Upper lobe of left lung (tissue), 6 donors: Measurements from ENCODE around the gene ADK. TPM values are rescaled to one million over a fixed set of nuclear protein-coding genes. Genes with fewer than 3 reads are reported as not detected.
"Not testable (repeated sequence)": the region's sequence is repeated elsewhere in the genome, so short reads cannot be mapped to it uniquely, and the experiment has no call there.

Source experiments
- ATAC-seq, 2 donors: fragments of 200-7000 bp; cut with Tn5 transposase; one replicate each; pipeline ENCODE4 v1.9.1; 2022; ENCODE audit warnings: mild to moderate bottlenecking in 2 of 2, moderate library complexity in 2 of 2; ENCODE audit not compliant: low FRiP score in 2 of 2
- DNase-seq, 2 donors: peaks; one replicate each; pipeline ENCODE4 v3.0.0-alpha.2; 2019 to 2020
- H3K27ac ChIP-seq, 4 donors: fragments of 200-600 bp; sonication (generic); one replicate each; pipeline ENCODE4 v1.5.1; 2016 to 2019
- H3K27me3 ChIP-seq, 4 donors: fragments of 200-600 bp; sonication (generic); one replicate each; pipeline ENCODE4 v1.5.1; 2017 to 2019
- H3K36me3 ChIP-seq, 4 donors: fragments of 200-600 bp; sonication (generic); one replicate each; pipeline ENCODE4 v1.5.1; 2016 to 2019
- H3K4me1 ChIP-seq, 4 donors: fragments of 200-600 bp; sonication (generic); one replicate each; pipeline ENCODE4 v1.5.1; 2018 to 2019
- H3K4me3 ChIP-seq, 4 donors: fragments of 200-600 bp; sonication (generic); one replicate each; pipeline ENCODE4 v1.5.1; 2017 to 2019; ENCODE audit warnings: mild to moderate bottlenecking in 2 of 4, moderate library complexity in 1 of 4
- H3K9me3 ChIP-seq, 4 donors: fragments of 200-600 bp; sonication (generic); one replicate each; pipeline ENCODE4 v1.5.1; 2018 to 2019
- CTCF ChIP-seq, 6 experiments: fragments of 450-650 bp in 4 of 6; fragments of 200-600 bp in 2 of 6; sonication (generic) in 2 of 6; IDR thresholded peaks; one replicate each; pipeline ENCODE4 v1.5.1; 2016 to 2019; ENCODE audit warnings: antibody characterized with exemption in 6 of 6
- EP300 ChIP-seq, 4 donors: sonication (generic); formaldehyde crosslinking; IDR thresholded peaks; one replicate each; pipeline ENCODE4 v1.5.1; 2017; ENCODE audit warnings: antibody characterized with exemption in 4 of 4, control low read depth in 2 of 4
- POLR2A ChIP-seq, 4 donors: fragments of 450-650 bp; IDR thresholded peaks; one replicate each; pipeline ENCODE4 v1.5.1; 2016 to 2017; ENCODE audit warnings: antibody characterized with exemption in 4 of 4, mild to moderate bottlenecking in 2 of 4
- POLR2AphosphoS5 ChIP-seq, 2 donors: sonication (generic); formaldehyde crosslinking; IDR thresholded peaks; one replicate each; pipeline ENCODE4 v1.5.1; 2017; ENCODE audit warnings: antibody characterized with exemption in 2 of 2
- WGBS, 2 donors: methylation state at CpG; one replicate each; pipeline ENCODE4 v1.1.5; 2017 to 2018; 5-methylcytosine and 5-hydroxymethylcytosine counted together
- total RNA-seq, 6 donors: library from RNA; depleted of rRNA in 4 of 6; stranded (reverse); fragments of >200 nt in 4 of 6; gene quantifications; one replicate each; pipeline versions ENCODE4 v1.1.0 to v1.2.1, GENCODE V29; 2016 to 2021
- donor health status: DM: no; HTN: no; CAD: no; lungs with moderate emphysema.
- donor health status: DM: no; HTN: yes; CAD: no; lungs with severe emphysema.

The ADK gene
- total RNA-seq, 6 donors from 2014 or later, result 27.9 to 123 (median 48.1) TPM

- no peak for ATAC-seq
- H3K36me3 ChIP-seq, result peaks cover 0 to 4% (median 0%) of the 10 kb centered on the region in 4 donors
- DNase-seq, result no peak
- no peaks in the 10 kb centered on the region for H3K4me1 ChIP-seq
- peaks cover 0 to 4% (median 0%) of the 10 kb centered on the region in 4 donors for H3K9me3 ChIP-seq
- WGBS, 2 donors, result 96 to 100% methylated on average over 1 of the region's 1 CpG
- no peak overlapping the region for H3K4me3 ChIP-seq
- TF ChIP-seq POLR2A (IDR thresholded peaks at IDR 0.05), result no peak
- TF ChIP-seq CTCF (IDR thresholded peaks at IDR 0.05), result no peak
- no peak for TF ChIP-seq EP300 (IDR thresholded peaks at IDR 0.05)
- TF ChIP-seq POLR2AphosphoS5 (IDR thresholded peaks at IDR 0.05), result no peak
- no peak overlapping the region for H3K27ac ChIP-seq
- H3K27me3 ChIP-seq, result no peaks in the 10 kb centered on the region
These were observed 302.1 kb downstream of the ADK start for GRCh38 chr10:74453169-74453568.

DNA sequence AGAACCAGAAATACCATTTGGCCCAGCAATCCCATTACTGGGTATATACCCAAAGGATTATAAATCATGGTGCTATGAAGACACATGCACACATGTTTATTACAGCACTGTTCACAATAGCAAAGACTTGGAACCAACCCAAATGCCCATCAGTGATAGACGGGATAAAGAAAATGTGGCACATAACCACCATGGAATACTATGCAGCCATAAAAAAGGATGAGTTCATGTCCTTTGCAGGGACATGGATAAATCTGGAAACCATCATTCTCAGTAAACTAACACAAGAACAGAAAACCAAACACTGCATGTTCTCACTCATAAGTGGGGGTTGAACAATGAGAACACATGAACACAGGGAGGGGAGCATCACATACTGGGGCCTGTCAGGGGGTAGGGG lies 306.5 kb downstream of the ADK start:
- not testable (repeated sequence) for DNase-seq, ATAC-seq, H3K36me3 ChIP-seq, H3K9me3 ChIP-seq, H3K27ac ChIP-seq, H3K4me3 ChIP-seq, H3K4me1 ChIP-seq, H3K27me3 ChIP-seq
- 93 to 96% methylated on average over 1 of the region's 1 CpG for WGBS, 2 donors

GRCh38 chr10:74460812-74461211 lies 309.8 kb downstream of the ADK start:
- ATAC-seq, result no peak
- H3K9me3 ChIP-seq, result peaks cover 0 to 4% (median 0%) of the 10 kb centered on the region in 4 donors
- peaks cover 0 to 5% (median 0%) of the 10 kb centered on the region in 4 donors for H3K4me1 ChIP-seq
- H3K27me3 ChIP-seq, result no peaks in the 10 kb centered on the region
- no peak for DNase-seq
- no peak for TF ChIP-seq EP300 (IDR thresholded peaks at IDR 0.05)
- TF ChIP-seq CTCF (IDR thresholded peaks at IDR 0.05), result no peak
- no peak for TF ChIP-seq POLR2AphosphoS5 (IDR thresholded peaks at IDR 0.05)
- TF ChIP-seq POLR2A (IDR thresholded peaks at IDR 0.05), result no peak
- no peaks in the 10 kb centered on the region for H3K36me3 ChIP-seq
- H3K27ac ChIP-seq, result no peak overlapping the region
- WGBS, 2 donors, result 49 to 61% methylated on average over 1 of the region's 1 CpG
- no peak overlapping the region for H3K4me3 ChIP-seq

DNA sequence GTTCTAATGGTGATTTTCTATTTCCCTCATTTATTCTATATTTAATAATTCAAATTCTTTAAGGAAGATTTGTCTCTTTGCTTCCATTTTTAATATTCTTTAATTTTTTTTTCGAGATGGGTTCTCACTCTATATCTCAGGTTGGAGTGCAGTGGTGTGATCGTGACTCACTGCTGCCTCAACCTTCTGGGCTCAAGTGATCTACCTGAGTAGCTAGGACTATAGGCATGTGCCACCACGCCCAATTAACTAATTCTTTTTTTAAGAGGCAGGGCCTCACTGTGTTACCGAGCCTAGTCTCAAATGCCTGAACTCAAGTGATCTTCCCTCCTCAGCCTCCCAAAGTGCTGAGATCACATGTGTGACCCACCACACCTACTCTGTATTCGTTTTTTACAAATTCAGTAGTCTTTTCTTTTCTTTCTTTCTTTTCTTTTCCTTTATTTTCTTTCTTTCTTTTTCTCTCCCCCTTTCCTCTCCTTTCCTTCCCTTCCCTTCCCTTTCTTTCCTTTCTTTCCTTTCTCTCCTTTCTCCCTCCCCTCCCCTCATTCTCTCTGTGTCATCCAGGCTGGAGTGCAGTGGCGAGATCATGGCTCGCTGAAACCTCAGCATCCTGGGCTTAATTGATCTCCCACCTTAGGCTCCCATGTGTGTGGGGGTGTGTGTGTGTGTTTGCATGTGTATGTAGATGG lies 323.1 kb downstream of the ADK start:
- DNase-seq (no peak), ATAC-seq (no peak)
- Histone ChIP-seq H3K36me3 (no peaks in the 10 kb centered on the region), H3K27ac (no peak overlapping the region), H3K4me1 (no peaks in the 10 kb centered on the region), H3K4me3 (no peak overlapping the region), H3K27me3 (no peaks in the 10 kb centered on the region), H3K9me3 (no peaks in the 10 kb centered on the region)
- TF ChIP-seq POLR2A (IDR thresholded peaks at IDR 0.05) (no peak), CTCF (IDR thresholded peaks at IDR 0.05) (no peak), POLR2AphosphoS5 (IDR thresholded peaks at IDR 0.05) (no peak), EP300 (IDR thresholded peaks at IDR 0.05) (no peak)
- 94 to 96% methylated on average over 7 of the region's 7 CpGs for WGBS, 2 donors

DNA sequence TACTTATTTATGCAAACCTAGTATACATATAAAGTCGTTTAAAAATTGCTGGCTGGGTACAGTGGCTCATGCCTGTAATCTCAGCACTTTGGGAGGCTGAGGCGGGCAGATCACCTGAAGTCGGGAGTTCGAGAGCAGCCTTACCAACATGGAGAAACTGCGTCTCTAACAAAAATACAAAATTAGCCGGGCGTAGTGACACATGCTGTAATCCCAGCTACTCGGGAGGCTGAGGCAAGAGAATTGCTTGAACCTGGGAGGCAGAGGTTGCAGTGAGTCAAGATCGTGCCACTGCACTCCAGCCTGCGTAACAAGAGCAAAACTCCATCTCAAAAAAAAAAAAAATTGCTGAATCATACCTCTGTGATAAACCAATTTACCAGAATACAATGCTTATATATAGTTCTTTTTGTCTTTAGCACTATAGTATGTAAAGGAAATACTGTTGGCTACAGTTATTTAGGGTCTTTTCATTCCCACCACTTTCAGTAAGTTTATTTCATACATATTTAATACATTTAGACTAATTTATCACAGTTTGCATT lies 325.2 kb downstream of the ADK start:
- H3K9me3 ChIP-seq, ATAC-seq, H3K4me1 ChIP-seq, H3K27ac ChIP-seq, H3K4me3 ChIP-seq, H3K27me3 ChIP-seq, DNase-seq, H3K36me3 ChIP-seq: not testable (repeated sequence)
- 90% methylated on average over 10 of the region's 10 CpGs for WGBS, 2 donors

DNA sequence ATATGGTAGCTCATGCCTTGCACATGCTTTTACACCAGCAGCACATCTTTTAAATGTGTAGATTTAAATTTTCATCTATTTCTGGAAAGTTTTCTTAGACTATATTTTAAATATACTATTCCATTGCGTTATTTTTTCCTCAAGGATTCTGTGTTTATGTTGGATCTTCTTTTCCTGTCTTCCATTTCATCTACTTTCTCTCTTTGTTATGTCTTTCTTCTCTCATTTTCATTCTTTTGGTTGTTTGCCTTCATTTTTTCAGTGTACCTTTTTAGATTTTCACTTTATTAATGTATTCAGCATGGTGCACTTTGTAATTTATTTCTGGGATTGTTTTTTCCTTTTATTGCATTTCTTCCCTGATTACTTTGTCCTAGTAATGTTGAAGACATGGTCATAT lies 329.8 kb downstream of the ADK start:
- no peak for DNase-seq
- ATAC-seq, result no peak
- Histone ChIP-seq H3K4me1 (no peaks in the 10 kb centered on the region), H3K4me3 (no peak overlapping the region), H3K36me3 (no peaks in the 10 kb centered on the region), H3K27me3 (no peaks in the 10 kb centered on the region), H3K27ac (no peak overlapping the region), H3K9me3 (no peaks in the 10 kb centered on the region)
- TF ChIP-seq POLR2AphosphoS5 (IDR thresholded peaks at IDR 0.05), result no peak
- no peak for TF ChIP-seq EP300 (IDR thresholded peaks at IDR 0.05)
- TF ChIP-seq POLR2A (IDR thresholded peaks at IDR 0.05), result no peak
- no peak for TF ChIP-seq CTCF (IDR thresholded peaks at IDR 0.05)
- 95 to 100% methylated on average over 1 of the region's 1 CpG for WGBS, 2 donors
